CD14-positive monocyte (primary cell): Measurements from ENCODE around the gene GRAMD1A. TPM values are rescaled to one million over a fixed set of nuclear protein-coding genes. Genes with fewer than 3 reads are reported as not detected.
"Not testable (repeated sequence)": the region's sequence is repeated elsewhere in the genome, so short reads cannot be mapped to it uniquely, and the experiment has no call there.

Source experiments
- DNase-seq, 3 donors: peaks; one replicate each; pipeline ENCODE4 v3.0.0-alpha.2; 2011 to 2022
- H2AFZ ChIP-seq: 2 replicates; pipeline ENCODE4 v1.6.0; 2012; ENCODE audit warnings: mild to moderate bottlenecking, low read depth, low read length, inconsistent platforms; ENCODE audit not compliant: insufficient read depth, poor library complexity, severe bottlenecking
- H3K27ac ChIP-seq, 2 donors: 1 replicate in 1 of 2; 2 replicates in 1 of 2; pipeline ENCODE4 v1.5.1; 2012 to 2013; ENCODE audit warnings: low read length in 2 of 2, control low read depth in 1 of 2, inconsistent platforms in 1 of 2, low read depth in 1 of 2, mild to moderate bottlenecking in 1 of 2
- H3K27me3 ChIP-seq, 2 donors: one replicate each; pipeline versions ENCODE4 v1.6.0 to v1.6.1; 2011 to 2013; ENCODE audit warnings: low read length in 2 of 2; ENCODE audit not compliant: control insufficient read depth in 2 of 2, insufficient read depth in 2 of 2
- H3K36me3 ChIP-seq, 2 donors: replicated peaks in 1 of 2; 1 replicate in 1 of 2; 2 replicates in 1 of 2; pipeline versions ENCODE4 v1.5.1 to v1.6.1; 2012 to 2013; ENCODE audit warnings: low read length in 2 of 2, control low read depth in 1 of 2, inconsistent platforms in 1 of 2, mild to moderate bottlenecking in 1 of 2; ENCODE audit not compliant: insufficient read depth in 2 of 2, control insufficient read depth in 1 of 2
- H3K4me1 ChIP-seq, 2 donors: 1 replicate in 1 of 2; 2 replicates in 1 of 2; pipeline versions ENCODE4 v1.5.1 to v1.6.1; 2012 to 2013; ENCODE audit warnings: low read length in 2 of 2, control low read depth in 1 of 2, inconsistent platforms in 1 of 2, mild to moderate bottlenecking in 1 of 2, moderate library complexity in 1 of 2; ENCODE audit not compliant: insufficient read depth in 2 of 2, control insufficient read depth in 1 of 2
- H3K4me2 ChIP-seq: replicated peaks from 2 replicates; pipeline ENCODE3; 2012; ENCODE audit warnings: low read length, moderate library complexity, mild to moderate bottlenecking; ENCODE audit not compliant: poor library complexity, severe bottlenecking; ENCODE audit errors: extremely low read depth
- H3K4me3 ChIP-seq, 3 experiments: fragments of 200-600 bp in 1 of 3; sonication (generic) in 1 of 3; replicated peaks in 1 of 3; 1 replicate in 2 of 3; 2 replicates in 1 of 3; pipeline ENCODE4 v1.5.1; 2011 to 2013; ENCODE audit warnings: low read length in 3 of 3, mild to moderate bottlenecking in 3 of 3, control low read depth in 2 of 3, low read depth in 2 of 3, inconsistent platforms in 1 of 3, moderate library complexity in 1 of 3
- H3K79me2 ChIP-seq: 2 replicates; pipeline ENCODE4 v1.6.0; 2012; ENCODE audit warnings: mild to moderate bottlenecking, control low read depth, inconsistent platforms, low read length, moderate library complexity; ENCODE audit not compliant: insufficient read depth
- H3K9ac ChIP-seq: 2 replicates; pipeline ENCODE4 v1.6.0; 2017; ENCODE audit warnings: low read length, mild to moderate bottlenecking; ENCODE audit not compliant: insufficient read depth, poor library complexity, severe bottlenecking
- H3K9me3 ChIP-seq, 2 donors: replicated peaks in 1 of 2; 1 replicate in 1 of 2; 2 replicates in 1 of 2; pipeline versions ENCODE4 v1.5.1 to v1.6.1; 2012 to 2013; ENCODE audit warnings: low read length in 2 of 2, control low read depth in 1 of 2; ENCODE audit not compliant: control insufficient read depth in 1 of 2, insufficient read depth in 1 of 2
- H4K20me1 ChIP-seq: 2 replicates; pipeline ENCODE4 v1.6.0; 2012; ENCODE audit warnings: mild to moderate bottlenecking, low read length, control low read depth, moderate library complexity; ENCODE audit not compliant: insufficient read depth
- H3K27ac Mint-ChIP-seq, 7 donors: one replicate each; pipeline ENCODE4 v1.8.0; 2020; ENCODE audit warnings: mild to moderate bottlenecking in 7 of 7, mixed read lengths in 7 of 7, moderate library complexity in 6 of 7, inconsistent platforms in 2 of 7
- H3K27me3 Mint-ChIP-seq, 3 donors: one replicate each; pipeline ENCODE4 v1.8.0; 2021 to 2022; ENCODE audit warnings: low read depth in 3 of 3, mild to moderate bottlenecking in 3 of 3, mixed read lengths in 3 of 3, moderate library complexity in 3 of 3, inconsistent platforms in 1 of 3
- H3K36me3 Mint-ChIP-seq, 2 donors: one replicate each; pipeline ENCODE4 v1.8.0; 2020; ENCODE audit warnings: mixed read lengths in 2 of 2, inconsistent platforms in 1 of 2, mild to moderate bottlenecking in 1 of 2
- H3K4me1 Mint-ChIP-seq: one replicate; pipeline ENCODE4 v1.8.0; 2020; ENCODE audit warnings: mild to moderate bottlenecking, mixed read lengths
- H3K4me3 Mint-ChIP-seq, 2 donors: one replicate each; pipeline ENCODE4 v1.8.0; 2020; ENCODE audit warnings: mild to moderate bottlenecking in 2 of 2, mixed read lengths in 2 of 2, moderate library complexity in 1 of 2
- H3K9me3 Mint-ChIP-seq, 7 donors: one replicate each; pipeline ENCODE4 v1.8.0; 2020 to 2022; ENCODE audit warnings: mixed read lengths in 7 of 7, mild to moderate bottlenecking in 6 of 7, moderate library complexity in 6 of 7, inconsistent platforms in 2 of 7
- WGBS: methylation state at CpG from one replicate; pipeline ENCODE4 v1.1.5; 2013; ENCODE audit warnings: missing lambda C conversion rate; ENCODE audit not compliant: insufficient coverage; 5-methylcytosine and 5-hydroxymethylcytosine counted together
- intact Hi-C, 2 donors: fragments of 100-400 bp; cut with micrococcal nuclease; formaldehyde crosslinking; loops; one replicate each; pipeline versions ENCODE4 v1.15.0 to v1.15.1; 2023
- polyA plus RNA-seq, 3 donors: library from polyadenylated mRNA; depleted of rRNA in 1 of 3; unstranded in 2 of 3; stranded (reverse) in 1 of 3; fragments of 300-500 nt in 2 of 3; fragments of >200 nt in 1 of 3; fragmentation: Illumina TruSeq in 2 of 3; gene quantifications; 1 replicate in 2 of 3; 2 replicates in 1 of 3; pipeline ENCODE4 v1.2.3, GENCODE V29; 2012 to 2021
- TF ChIP-seq, protein P1 (sequence below): fragments of 200-600 bp; IDR thresholded peaks from one replicate; pipeline ENCODE4 v1.8.0; 2022; ENCODE audit warnings: antibody characterized with exemption, mild to moderate bottlenecking

GRAMD1A gene
- polyA plus RNA-seq, 3 donors: 9.3 to 73.9 (median 15.1) TPM

DNA sequence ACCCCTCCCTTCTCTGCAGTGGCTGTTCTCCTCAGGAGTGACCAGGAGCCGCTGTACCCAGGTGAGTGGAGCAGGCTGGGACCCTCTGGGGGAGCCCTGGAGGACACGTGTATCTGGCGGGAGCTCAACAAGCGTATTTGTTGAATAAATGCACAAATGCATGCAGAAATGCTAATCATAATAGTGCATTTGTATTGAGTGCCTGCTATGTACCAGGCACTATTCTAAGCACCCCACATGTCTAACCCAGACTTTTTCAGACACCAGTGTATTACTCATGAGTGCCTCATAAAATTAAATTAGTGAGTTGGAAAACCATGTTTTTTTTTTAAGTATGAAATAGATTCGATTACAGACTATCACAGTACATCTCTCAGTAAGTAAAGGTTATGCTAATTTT, 49.3 kb downstream of the GRAMD1A start:
- H3K9me3 ChIP-seq: no peaks in the 10 kb centered on the region
- DNase-seq: no peak
- peaks cover 0 to 3% (median 0%) of the 10 kb centered on the region in 7 donors for H3K9me3 Mint-ChIP-seq
- 90% methylated on average over 2 of the region's 5 CpGs for WGBS
- H3K27me3 ChIP-seq: no peaks in the 10 kb centered on the region
- TF ChIP-seq, protein P1, sequence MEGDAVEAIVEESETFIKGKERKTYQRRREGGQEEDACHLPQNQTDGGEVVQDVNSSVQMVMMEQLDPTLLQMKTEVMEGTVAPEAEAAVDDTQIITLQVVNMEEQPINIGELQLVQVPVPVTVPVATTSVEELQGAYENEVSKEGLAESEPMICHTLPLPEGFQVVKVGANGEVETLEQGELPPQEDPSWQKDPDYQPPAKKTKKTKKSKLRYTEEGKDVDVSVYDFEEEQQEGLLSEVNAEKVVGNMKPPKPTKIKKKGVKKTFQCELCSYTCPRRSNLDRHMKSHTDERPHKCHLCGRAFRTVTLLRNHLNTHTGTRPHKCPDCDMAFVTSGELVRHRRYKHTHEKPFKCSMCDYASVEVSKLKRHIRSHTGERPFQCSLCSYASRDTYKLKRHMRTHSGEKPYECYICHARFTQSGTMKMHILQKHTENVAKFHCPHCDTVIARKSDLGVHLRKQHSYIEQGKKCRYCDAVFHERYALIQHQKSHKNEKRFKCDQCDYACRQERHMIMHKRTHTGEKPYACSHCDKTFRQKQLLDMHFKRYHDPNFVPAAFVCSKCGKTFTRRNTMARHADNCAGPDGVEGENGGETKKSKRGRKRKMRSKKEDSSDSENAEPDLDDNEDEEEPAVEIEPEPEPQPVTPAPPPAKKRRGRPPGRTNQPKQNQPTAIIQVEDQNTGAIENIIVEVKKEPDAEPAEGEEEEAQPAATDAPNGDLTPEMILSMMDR: no peak
- no peak overlapping the region for H2AFZ ChIP-seq
- H3K4me3 ChIP-seq: no peak overlapping the region
- H3K27ac ChIP-seq: no peak overlapping the region
- no peaks in the 10 kb centered on the region for H3K36me3 Mint-ChIP-seq
- H3K4me2 ChIP-seq: no peak overlapping the region
- no peak overlapping the region for H3K9ac ChIP-seq
- peaks cover 7% of the 10 kb centered on the region for H3K4me1 Mint-ChIP-seq
- intact Hi-C loops: no loop called here
- peaks cover 0 to 3% of the 10 kb centered on the region in 2 donors for H3K4me1 ChIP-seq
- no peaks in the 10 kb centered on the region for H3K36me3 ChIP-seq
- no peak overlapping the region for H3K4me3 Mint-ChIP-seq
- H3K79me2 ChIP-seq: no peaks in the 10 kb centered on the region
- H3K27ac Mint-ChIP-seq: no peak overlapping the region
- H3K27me3 Mint-ChIP-seq: peaks cover 7 to 11% (median 8%) of the 10 kb centered on the region in 3 donors
- H4K20me1 ChIP-seq: no peaks in the 10 kb centered on the region

DNA sequence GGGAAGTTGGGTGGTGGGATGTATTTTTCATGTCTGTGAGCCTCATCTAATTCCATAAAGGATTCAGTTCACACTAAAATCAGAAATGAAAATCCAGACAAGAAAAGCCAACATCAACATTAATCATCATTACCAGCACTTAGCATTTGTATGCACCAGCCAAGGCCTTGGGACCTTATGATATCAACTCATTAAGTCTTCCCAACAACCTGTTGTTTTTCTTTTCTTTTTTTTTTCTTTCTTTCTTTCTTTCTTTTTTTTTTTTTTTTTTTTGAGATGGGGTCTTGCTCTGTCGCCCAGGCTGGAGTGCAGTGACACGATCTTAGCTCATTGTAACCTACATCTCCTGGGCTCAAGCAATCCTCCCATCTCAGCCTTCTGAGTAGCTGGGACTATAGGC, 50.5 kb downstream of the GRAMD1A start:
- H3K4me3 ChIP-seq, H3K36me3 Mint-ChIP-seq, H3K36me3 ChIP-seq, intact Hi-C loops, H3K4me2 ChIP-seq, H3K9me3 Mint-ChIP-seq, H3K9ac ChIP-seq, H4K20me1 ChIP-seq, H3K4me1 ChIP-seq, H3K27ac Mint-ChIP-seq, H3K4me1 Mint-ChIP-seq, H3K27ac ChIP-seq, DNase-seq, H3K79me2 ChIP-seq, H2AFZ ChIP-seq, H3K27me3 ChIP-seq, H3K9me3 ChIP-seq, H3K4me3 Mint-ChIP-seq: not testable (repeated sequence)
- peaks cover 2 to 13% (median 13%) of the 10 kb centered on the region in 3 donors for H3K27me3 Mint-ChIP-seq
- WGBS: no CpG with 5 or more reads among the region's 2 CpGs

DNA sequence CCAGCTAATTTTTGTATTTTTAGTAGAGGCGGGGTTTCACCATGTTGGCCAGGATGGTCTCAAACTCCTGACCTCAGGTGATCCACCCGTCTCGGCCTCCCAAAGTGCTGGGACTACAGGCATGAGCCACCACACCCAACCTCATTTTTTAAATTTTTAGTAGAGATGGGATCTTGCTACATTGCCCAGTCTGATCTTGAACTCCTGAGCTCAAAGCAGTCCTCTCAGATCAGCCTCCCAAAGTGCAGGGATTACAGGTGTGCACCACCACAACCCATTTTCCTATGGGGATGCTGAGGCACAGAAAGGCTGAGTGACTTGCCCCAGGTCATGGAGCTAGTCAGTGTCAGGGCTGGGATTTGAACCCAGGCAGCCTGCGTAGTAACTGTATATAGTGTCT, 51.1 kb downstream of the GRAMD1A start:
- H3K4me1 ChIP-seq, H3K9me3 Mint-ChIP-seq, H3K27me3 ChIP-seq, H4K20me1 ChIP-seq, H2AFZ ChIP-seq, H3K27ac ChIP-seq, H3K4me2 ChIP-seq, H3K9ac ChIP-seq, H3K36me3 ChIP-seq, intact Hi-C loops, H3K27ac Mint-ChIP-seq, H3K9me3 ChIP-seq, H3K4me3 Mint-ChIP-seq, H3K36me3 Mint-ChIP-seq, H3K4me3 ChIP-seq, H3K4me1 Mint-ChIP-seq, H3K79me2 ChIP-seq, DNase-seq: not testable (repeated sequence)
- 100% methylated on average over 1 of the region's 4 CpGs for WGBS
- H3K27me3 Mint-ChIP-seq: peaks cover 2 to 17% (median 17%) of the 10 kb centered on the region in 3 donors
